AG04449 (cell line): ENCODE results near the gene SETBP1.

Source experiments
- CTCF ChIA-PET: fragments of 350-600 bp; formaldehyde crosslinking; extraction: SDS; loops from one replicate; lab custom pipeline; 2021; ENCODE audit warnings: antibody characterized with exemption; lab: Yijun Ruan, JAX
- POLR2A ChIA-PET: fragments of 400-600, 350-600 bp; formaldehyde crosslinking; extraction: SDS; loops from one replicate; lab custom pipeline; 2020; ENCODE audit warnings: antibody characterized with exemption, inconsistent platforms; lab: Yijun Ruan, JAX
- DNase-seq: peaks from one replicate; pipeline ENCODE4 v3.0.0-alpha.2; 2010; ENCODE audit warnings: low read depth, low spot score
- H3K4me3 ChIP-seq: 2 replicates; pipeline ENCODE4 v1.5.1; 2011; ENCODE audit warnings: low read depth, mild to moderate bottlenecking, control low read depth, low read length
- CTCF ChIP-seq: IDR thresholded peaks from one replicate; pipeline ENCODE4 v1.5.1; 2011; ENCODE audit warnings: mild to moderate bottlenecking, moderate library complexity, low read length, control low read depth, inconsistent platforms; ENCODE audit not compliant: insufficient read depth; ENCODE audit errors: missing control alignments

The SETBP1 gene

GRCh38 chr18:44851856-44852621, 171.4 kb downstream of the SETBP1 start:
- ChIA-PET CTCF (no interaction called here), POLR2A (no interaction called here)
- TF ChIP-seq CTCF = no peak
- DNase-seq = no peak
- H3K4me3 ChIP-seq = no peak overlapping the region

GRCh38 chr18:44852818-44853217, 172.1 kb downstream of the SETBP1 start:
- POLR2A ChIA-PET = no interaction called here

GRCh38 chr18:44853430-44853829, 172.7 kb downstream of the SETBP1 start:
- no peak for DNase-seq
- POLR2A ChIA-PET = no interaction called here
- CTCF ChIA-PET = interaction anchor here (0.8 kb wide), 1 partner anchor 531 kb away, joined by 4 read pairs; no protein-coding TSS in a partner anchor
- no peak for TF ChIP-seq CTCF
- no peak overlapping the region for H3K4me3 ChIP-seq

More at GRCh38 chr18:44852818-44853217, 172.1 kb downstream of the SETBP1 start:
- no peak overlapping the region for H3K4me3 ChIP-seq
- CTCF ChIA-PET = interaction anchor here (0.8 kb wide), 1 partner anchor 532 kb away, joined by 4 read pairs; no protein-coding TSS in a partner anchor
- no peak for DNase-seq
- no peak for TF ChIP-seq CTCF

GRCh38 chr18:44855681-44856080, 175.0 kb downstream of the SETBP1 start:
- no peak overlapping the region for H3K4me3 ChIP-seq
- POLR2A ChIA-PET = interaction anchor here (0.7 kb wide), 1 partner anchor 117 kb away, joined by 6 read pairs; no protein-coding TSS in a partner anchor
- CTCF ChIA-PET = no interaction called here
- no peak for DNase-seq
- TF ChIP-seq CTCF = no peak

- ChIA-PET POLR2A (interaction anchor here (0.7 kb wide), 1 partner anchor 118 kb away, joined by 6 read pairs; no protein-coding TSS in a partner anchor), CTCF (no interaction called here)
- no peak overlapping the region for H3K4me3 ChIP-seq
- TF ChIP-seq CTCF = no peak
- DNase-seq = no peak
Observed at GRCh38 chr18:44856157-44856556, 175.5 kb downstream of the SETBP1 start.

GRCh38 chr18:44857081-44857480, 176.4 kb downstream of the SETBP1 start:
- CTCF ChIA-PET = no interaction called here
- TF ChIP-seq CTCF = no peak
- DNase-seq = no peak
- POLR2A ChIA-PET = no interaction called here
- H3K4me3 ChIP-seq = no peak overlapping the region
